Measurements from ENCODE around the gene AMBP.
A peak's percentile ranks its signal among the peaks of the same experiment; 100 is the strongest.

Gene AMBP

DNA sequence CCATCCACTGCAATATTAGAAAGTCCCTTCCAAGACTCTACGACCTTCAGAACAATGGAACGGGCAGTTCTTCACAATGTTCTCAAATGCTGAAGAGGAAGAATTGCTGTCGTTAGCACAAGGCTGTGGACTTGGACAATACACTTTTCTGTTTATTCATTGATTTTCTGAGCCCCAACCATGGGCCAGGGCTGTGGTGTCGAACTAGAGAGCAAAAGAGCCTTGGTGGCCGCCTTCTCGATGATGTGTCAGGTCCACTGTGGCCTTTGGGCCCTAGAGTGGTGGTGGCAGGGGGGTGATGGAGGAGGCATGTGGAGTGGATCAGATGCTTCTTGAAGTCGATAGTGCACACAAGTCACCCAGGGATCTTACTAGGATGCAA, 39.5 kb upstream of the AMBP start:
- H3K27ac ChIP-seq: peak overlapping the region; percentile 89
- TF ChIP-seq, protein P1, sequence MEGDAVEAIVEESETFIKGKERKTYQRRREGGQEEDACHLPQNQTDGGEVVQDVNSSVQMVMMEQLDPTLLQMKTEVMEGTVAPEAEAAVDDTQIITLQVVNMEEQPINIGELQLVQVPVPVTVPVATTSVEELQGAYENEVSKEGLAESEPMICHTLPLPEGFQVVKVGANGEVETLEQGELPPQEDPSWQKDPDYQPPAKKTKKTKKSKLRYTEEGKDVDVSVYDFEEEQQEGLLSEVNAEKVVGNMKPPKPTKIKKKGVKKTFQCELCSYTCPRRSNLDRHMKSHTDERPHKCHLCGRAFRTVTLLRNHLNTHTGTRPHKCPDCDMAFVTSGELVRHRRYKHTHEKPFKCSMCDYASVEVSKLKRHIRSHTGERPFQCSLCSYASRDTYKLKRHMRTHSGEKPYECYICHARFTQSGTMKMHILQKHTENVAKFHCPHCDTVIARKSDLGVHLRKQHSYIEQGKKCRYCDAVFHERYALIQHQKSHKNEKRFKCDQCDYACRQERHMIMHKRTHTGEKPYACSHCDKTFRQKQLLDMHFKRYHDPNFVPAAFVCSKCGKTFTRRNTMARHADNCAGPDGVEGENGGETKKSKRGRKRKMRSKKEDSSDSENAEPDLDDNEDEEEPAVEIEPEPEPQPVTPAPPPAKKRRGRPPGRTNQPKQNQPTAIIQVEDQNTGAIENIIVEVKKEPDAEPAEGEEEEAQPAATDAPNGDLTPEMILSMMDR (IDR thresholded peaks at IDR 0.05): no peak
- no peak for TF ChIP-seq ZFX (IDR thresholded peaks at IDR 0.05; ENCODE audit: borderline replicate concordance)

DNA sequence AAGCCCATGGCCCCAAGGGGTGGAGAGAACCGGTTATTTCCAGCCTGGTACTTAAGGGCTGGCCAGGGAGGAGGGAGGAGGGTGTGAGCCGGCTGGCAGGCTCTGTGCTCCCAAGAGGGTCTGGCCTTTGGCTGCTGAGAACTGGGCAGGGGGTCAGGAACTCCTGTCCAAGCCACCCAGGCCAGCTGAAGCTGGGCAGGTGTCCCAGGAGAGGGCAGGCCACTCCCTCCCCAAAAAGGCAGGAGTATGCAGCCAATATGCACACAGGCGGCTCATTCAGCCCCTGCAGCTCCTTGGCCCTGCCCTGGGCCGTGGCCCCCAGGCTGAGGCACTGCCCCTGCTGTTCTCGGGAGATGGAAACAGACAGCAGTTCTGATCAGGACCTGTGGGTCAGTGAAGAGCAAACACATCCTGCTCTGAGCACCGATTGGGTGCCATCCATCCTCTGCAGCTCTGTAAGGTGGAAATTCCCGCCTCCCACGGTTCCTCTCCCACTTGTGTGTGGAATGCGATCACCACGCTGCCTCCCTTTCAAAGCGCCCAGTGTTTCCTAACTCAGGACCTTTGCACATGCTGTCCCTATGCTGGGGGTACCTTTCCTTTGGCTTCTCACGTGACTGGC, 38.1 kb upstream of the AMBP start:
- no peak for TF ChIP-seq ZFX (IDR thresholded peaks at IDR 0.05; ENCODE audit: borderline replicate concordance)
- TF ChIP-seq, protein P1 (IDR thresholded peaks at IDR 0.05): no peak
- H3K27ac ChIP-seq: no peak overlapping the region

DNA sequence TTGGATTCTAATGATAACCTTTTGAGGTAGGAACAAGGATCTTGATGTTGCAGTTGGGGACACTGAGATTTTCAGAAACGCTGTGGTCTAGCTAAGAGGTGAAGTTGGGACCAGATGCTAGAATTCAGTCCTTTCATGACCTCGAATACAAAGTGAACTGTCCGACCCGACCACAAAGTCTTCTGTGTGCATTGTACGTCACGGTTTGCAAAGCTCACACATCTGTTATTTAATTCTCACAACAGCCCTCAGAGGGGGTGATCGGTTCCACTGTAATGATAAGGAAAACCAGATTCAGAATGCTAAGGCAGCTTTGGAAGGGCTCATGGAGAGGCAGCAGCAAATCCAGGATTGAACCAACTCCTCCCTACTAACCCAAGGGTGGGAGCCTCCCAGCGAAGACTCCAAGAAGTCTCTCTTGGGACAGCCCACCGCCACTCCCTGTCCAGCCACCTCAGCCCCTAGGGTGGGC, 37.6 kb upstream of the AMBP start:
- no peak overlapping the region for H3K27ac ChIP-seq
- TF ChIP-seq ZFX (IDR thresholded peaks at IDR 0.05; ENCODE audit: borderline replicate concordance): no peak
- TF ChIP-seq, protein P1 (IDR thresholded peaks at IDR 0.05): no peak

DNA sequence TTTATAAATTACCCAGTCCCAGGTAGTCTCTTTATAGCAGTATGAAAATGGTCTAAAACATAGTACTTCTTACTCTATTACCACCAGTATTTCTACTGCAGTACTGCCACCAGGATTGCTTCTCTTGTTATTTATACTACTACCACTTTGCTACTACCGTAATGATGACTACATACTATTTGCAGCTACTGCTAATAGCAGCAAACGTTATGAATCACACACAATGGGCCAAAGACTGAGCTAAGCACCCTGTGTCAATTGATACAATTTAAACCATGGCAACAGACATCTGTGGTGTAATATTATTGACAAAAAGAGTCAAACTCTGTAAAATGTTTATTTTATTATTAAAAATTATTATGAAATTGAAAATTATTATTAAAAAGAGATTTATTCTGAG, 36.3 kb upstream of the AMBP start:
- TF ChIP-seq ZFX (IDR thresholded peaks at IDR 0.05; ENCODE audit: borderline replicate concordance): no peak
- TF ChIP-seq, protein P1 (IDR thresholded peaks at IDR 0.05): no peak
- no peak overlapping the region for H3K27ac ChIP-seq

- TF ChIP-seq ZFX (IDR thresholded peaks at IDR 0.05; ENCODE audit: borderline replicate concordance): no peak
- TF ChIP-seq, protein P1 (IDR thresholded peaks at IDR 0.05): no peak
- H3K27ac ChIP-seq: peak overlapping the region; percentile 39
Measured at GRCh38 chr9:114112778-114113584, 34.9 kb upstream of the AMBP start.

- TF ChIP-seq, protein P1 (IDR thresholded peaks at IDR 0.05): no peak
- no peak for TF ChIP-seq ZFX (IDR thresholded peaks at IDR 0.05; ENCODE audit: borderline replicate concordance)
- peak overlapping the region; percentile 39 for H3K27ac ChIP-seq
Measured at GRCh38 chr9:114112325-114112724, 34.2 kb upstream of the AMBP start.

GRCh38 chr9:114110180-114110579, 32.1 kb upstream of the AMBP start:
- H3K27ac ChIP-seq: no peak overlapping the region
- TF ChIP-seq ZFX (IDR thresholded peaks at IDR 0.05; ENCODE audit: borderline replicate concordance): no peak
- TF ChIP-seq, protein P1 (IDR thresholded peaks at IDR 0.05): no peak

Data from 22Rv1 (cell line).